HUDEP-2 (cell line): ENCODE results near the gene LEO1.
"Not testable (repeated sequence)": the region's sequence is repeated elsewhere in the genome, so short reads cannot be mapped to it uniquely, and the experiment has no call there.

ENCODE experiments used
- DNase-seq, 76 experiments: peaks; one replicate each; lab custom pipeline; 2025; ENCODE audit not compliant: unreplicated experiment in 76 of 76; lab: John Stamatoyannopoulos, UW

Gene LEO1

DNA sequence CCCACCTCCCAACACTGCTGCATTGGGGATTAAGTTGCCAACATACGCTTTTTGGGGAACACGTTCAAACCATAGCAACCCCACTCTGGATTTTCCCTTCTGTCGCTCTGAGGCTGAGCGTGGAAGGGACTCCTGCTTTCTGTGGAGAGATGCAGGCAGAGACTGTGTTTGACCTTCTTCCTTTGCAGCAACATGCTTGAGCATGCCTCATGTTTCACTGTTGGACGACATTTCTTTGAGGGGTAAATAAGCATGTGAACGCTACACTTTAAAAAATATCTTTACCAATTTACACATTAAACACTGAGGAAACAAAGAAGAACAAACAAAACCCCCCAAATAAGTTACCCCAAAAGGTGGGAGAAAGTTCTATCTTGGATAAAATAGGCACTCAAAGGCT lies 33.2 kb upstream of the LEO1 start:
- DNase-seq, result no peak

DNA sequence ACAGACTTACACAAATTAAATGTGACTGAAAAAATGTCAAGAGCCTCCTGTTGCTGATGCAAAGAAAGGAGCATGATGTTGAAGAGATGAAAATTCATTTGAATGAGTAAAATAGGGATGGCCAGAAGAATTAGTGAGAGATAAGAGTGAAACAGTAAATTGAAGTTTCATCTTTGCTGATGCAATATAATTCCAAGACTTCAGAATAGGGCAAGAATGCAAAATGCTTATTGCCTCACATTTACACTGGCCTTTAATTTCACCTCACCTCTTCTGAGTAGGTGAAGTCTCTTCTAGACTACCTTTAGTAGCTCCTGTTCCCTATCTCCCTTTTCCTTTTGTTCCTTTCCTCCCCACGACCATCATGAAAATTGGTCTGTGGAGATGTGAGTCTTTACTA lies 32.1 kb upstream of the LEO1 start:
- no peak for DNase-seq

DNA sequence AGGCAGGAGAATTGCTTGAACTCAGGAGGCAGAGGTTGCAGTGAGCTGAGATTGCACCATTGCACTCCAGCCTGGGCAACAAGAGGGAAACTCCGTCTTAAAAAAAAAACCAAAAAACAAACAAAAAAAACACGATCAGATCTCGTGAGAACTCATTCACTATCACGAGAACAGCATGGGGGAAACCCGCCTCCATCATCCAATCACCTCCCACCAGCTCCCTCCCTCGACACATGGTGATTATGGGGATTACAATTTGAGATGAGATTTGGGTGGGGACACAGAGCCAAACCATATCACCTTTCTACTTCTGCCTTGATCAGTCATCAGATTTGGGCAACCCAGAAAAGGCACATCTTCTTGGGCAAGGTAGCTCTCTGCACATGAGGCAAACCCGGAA lies 31.5 kb upstream of the LEO1 start:
- DNase-seq, result not testable (repeated sequence)

DNA sequence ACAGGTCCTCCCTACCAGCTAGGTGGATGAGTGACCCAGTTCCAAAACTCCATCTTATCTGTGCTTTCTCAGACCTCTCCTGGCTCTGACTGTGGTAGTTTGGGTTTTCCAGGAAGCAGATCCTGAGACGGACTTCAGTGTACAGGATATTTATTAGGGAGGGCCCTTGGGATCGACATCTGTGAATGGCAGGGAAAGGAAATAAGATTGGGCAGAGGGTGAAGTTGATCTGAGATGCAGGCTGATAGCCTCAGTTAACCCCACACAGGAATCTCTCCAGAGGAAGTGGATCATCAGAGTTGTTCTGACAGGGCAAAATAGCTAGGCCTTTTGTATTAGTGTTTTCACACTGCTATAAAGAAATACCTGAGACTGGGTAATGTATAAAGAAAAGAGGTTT lies 30.8 kb upstream of the LEO1 start:
- DNase-seq, result no peak

DNA sequence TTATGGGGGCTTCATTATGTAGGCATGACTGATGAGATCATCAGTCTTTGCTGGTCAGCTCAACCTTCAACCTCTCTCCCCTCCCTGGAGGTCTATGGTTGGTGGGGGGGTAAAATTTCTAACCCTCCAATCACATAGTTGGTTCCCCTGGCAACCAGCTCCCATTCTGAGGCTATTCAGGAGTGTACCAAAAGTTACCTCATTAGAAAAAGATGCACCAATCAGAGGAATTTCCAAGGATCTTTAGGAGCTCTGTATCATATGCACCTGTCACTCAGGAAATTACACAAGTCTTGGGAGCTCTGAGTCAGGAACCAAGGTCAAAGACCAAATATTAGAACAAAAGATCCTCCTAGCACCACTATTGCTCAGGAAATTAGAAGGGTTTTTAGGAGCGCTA lies 21.4 kb upstream of the LEO1 start:
- DNase-seq, result no peak

DNA sequence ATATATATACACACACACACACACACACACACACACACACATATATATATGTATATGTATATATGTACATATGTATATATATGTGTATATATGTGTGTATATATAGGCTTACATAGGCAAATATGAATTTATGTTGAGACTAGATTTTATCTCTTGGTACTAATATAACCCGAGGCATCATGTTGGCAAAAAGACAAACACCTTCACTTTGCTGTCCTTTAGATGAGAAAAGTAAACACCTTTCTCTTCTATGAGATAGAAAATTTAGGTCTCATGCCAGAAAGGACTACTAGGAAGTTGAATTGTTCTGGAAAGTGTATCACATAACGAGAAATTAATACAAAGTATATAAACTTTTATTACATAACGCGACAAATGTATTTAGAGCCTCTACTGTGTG lies 19.6 kb upstream of the LEO1 start:
- DNase-seq, result no peak

DNA sequence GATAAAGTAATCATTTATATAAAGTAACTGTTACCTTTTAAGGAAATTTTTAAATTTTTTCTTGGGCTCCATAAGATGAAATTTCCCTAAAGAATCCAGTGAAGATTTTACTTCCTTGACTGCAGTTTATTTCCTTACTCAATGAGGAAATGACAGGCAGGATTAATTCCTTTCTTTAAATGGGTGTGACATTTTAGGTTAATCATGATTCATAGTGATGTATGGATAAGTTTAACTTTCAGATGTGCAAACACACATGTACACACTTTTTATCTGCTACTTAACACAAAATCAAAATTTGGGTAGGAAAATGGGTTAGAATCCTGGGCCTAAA lies 11.2 kb upstream of the LEO1 start:
- no peak for DNase-seq

DNA sequence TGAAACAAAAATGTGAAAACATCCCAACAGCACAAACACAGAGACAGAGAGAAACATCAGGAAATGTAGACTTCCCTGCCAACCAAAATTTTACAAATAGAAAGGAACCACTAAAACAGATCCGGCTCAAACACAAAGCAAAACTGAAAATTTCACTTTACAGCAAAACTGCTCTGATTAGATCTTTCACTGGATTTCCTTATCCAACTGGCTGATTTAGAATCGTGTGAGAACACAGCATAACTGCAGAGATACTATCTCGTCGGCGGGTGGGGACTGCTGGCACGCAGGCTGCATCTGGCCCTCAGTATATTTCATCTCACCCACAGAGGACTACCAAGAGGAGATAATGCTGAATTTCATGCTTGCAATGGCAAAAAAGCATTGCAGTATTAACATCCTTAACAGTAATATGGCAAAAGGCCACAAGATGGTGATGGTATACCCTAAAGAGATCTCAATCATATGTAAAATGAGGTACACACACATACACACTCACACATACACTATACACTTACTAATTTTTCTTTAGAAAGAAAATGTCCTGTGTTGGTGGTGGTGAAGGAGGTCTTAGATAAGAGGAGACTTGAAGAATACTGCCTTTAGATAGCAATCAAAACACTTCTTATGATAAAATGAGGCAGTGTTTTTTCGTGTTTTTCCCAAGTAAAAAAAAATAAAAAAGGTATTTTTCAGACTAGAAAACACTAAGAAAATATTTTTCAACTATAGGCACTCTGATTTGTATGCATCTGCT lies 10.6 kb upstream of the LEO1 start:
- peak in 73 of 76 experiments; percentile 3 to 94 (median 68) for DNase-seq

DNA sequence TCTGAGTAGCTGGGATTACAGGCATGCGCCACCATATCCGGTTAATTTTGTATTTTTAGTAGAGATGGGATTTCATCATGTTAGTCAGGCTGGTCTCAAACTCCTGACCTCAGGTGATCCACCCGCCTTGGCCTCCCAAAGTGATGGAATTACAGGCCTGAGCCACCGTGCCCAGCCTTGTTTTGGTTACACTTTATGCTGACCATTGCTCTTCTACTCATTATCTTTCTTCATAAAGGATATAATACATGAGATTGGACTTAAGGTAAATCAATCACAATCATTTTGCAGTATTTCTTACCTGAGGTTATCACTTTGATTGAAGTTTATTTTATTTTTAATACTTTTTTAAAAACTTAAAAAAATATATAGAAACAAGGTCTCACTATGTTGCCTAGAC lies 2.2 kb upstream of the LEO1 start:
- no peak for DNase-seq

DNA sequence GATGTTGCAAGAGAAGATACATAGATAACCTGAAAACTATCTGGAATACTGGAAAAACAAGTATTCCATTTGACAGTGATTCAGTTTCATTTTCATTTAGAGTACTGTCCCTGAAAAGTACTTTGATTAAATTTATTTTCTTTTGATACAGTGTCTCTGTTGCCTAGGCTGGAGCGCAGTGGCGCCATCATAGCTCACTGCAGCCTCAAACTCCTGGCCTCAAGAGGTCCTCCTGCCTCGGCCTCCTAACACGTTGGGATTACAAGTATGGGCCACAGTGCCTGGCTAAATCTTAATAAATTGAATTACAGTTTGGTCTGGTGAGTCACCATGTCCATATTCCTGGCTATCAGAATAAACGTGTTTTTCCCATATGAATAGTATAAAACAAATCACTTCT lies 1.6 kb upstream of the LEO1 start:
- no peak for DNase-seq

DNA sequence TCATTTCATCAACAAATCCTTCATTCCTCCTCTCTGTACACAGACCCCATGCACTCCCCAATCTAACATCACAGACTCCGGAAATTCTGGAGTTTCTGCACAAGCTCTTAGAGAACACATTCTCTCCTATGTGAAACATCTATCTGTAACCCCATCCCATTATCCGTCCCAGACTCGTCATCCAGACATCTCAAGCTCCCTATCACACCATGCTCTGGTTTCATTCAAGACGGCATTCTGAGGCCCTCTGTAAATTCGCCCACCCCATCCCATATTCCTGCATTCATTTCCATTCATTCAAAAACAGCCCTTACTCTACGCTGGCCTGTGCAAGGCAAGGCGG lies 575 bp downstream of the LEO1 start:
- peak in 3 of 76 experiments; percentile 1 to 56 (median 44) for DNase-seq

DNA sequence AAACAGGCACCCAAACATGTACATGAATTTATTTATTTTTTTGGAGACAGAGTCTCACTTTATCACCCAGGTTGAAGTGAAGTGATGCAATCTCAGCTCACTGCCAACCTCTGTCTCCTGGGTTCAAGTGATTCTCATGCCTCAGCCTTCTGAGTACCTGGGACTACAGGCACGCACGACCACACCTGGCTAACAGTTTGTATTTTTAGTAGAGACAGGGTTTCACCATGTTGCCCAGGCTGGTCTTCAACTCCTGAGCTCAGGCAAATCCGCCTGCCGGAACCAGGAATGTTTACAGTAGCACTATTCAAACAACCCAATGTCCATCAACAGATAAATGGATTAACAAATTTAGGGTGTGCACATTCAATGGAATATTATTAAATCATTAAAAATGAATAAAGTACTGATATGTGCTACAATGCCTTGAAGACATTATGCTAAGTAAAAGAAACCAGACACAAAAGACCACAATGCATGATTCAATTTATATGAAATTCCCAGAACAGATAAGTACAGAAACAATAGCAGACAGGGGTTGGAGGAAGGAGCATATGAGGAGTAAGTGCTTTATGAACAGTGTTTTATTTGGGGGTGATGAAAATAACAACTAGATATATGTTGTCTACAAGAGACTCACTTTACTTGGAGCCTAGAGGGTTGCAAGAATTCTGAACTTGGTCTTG lies 1.3 kb downstream of the LEO1 start:
- no peak for DNase-seq

DNA sequence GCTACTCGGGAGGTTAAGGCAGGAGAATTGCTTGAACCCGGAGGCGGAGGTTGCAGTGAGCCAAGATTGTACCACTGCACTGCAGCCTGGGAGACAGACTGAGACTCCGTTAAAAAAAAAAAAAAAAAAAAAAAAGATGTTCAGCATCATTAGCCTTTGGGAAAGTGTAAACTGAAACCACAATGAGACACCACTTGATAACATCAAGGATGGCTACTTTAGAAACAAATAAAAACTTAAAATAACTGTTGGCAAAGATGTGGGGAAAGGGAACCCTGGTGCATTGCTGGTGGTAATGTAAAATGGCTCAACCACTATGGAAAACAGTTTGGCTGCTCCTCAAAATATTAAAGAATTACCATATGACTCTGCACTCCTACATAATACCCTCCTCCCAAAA lies 1.9 kb downstream of the LEO1 start:
- DNase-seq, result no peak

DNA sequence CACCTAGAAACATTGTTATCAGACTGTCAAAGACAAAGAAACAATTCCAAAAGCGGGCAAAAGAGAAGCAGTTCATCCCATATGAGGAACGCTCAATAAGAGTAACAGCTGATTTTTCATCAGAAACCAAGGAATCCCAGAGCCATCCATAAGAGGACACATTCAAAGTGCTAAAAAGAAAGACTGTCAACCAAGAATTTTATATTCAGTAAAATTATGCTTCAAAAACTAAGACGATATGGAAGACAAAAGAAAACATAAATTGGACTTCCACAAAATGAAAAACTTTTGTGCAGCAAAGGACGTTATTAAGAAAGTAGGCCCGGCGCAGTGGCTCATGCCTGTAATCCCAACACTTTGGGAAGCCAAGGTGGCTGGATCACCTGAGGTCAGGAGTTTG lies 4.0 kb downstream of the LEO1 start:
- no peak for DNase-seq

DNA sequence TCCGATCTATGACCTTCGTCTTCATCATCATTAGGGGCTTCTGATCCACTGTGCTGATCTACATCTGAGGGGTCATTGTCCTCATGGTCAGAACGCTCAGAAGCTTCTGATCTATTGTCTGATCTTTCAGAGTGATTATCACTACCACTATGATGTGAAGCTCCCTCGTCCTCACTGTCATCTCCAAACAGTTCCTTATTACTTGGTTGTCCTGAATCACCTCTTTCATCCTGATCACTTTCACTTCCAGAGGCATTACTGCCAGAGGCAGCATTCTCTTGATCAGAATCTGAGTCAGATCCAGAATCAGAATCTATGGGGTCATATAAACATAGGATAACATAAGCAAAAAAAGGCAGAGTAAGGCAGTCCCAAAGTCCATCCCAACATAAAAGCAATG lies 5.4 kb downstream of the LEO1 start:
- no peak for DNase-seq

DNA sequence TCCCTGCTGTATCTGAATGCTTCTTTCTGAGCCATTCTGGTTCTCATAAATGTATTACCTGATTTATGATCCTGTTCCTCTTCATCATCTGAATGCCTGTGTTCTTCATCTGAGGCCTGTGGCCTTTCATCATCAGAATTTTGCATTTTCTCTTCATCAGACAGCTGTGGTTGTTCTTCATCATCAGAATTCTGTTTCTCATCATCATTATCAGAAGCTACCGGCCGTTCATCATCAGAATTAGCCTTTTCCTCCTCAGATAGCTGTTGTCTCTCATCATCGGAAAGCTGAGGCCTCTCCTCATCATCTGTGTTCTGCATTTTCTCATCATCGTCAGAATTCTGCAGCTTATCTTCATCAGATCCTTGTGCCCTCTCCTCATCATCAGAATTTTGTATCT lies 5.9 kb downstream of the LEO1 start:
- DNase-seq, result no peak

DNA sequence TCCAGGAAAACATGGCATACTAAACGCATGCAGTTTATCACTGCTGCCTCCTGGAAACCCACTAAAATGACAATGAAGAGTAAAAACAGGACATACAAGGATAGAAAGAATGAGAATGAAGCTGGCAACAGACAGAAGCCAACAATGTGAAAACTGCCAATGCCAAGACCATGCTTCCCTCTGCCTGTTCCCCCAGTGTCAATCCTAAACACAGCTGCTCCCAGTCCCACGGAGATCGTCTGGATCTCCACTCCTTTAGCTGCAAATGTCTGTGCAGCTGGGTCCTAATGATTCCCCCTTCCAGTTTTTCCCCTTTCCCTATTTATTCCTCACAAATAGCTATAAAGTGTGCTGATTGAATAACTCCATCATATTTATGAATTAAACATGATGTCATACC lies 16.1 kb downstream of the LEO1 start:
- no peak for DNase-seq

DNA sequence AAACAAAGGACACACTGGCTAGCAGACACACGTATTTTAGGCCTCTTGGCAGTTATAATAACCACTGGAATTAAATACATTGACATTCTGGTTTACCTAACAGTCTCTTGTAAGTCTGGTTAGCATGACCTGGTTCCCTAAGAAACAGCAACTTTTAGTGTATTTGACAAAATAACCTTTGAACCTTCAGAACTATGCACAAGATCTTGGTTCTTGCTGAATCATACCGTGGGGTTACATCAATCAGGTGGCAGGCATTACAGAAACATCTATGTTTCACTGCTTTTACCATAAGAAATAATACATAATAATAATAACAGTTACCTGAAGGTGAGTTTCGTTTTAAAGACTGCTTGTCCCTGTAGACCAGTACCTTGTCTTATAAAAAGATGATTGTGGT lies 18.8 kb downstream of the LEO1 start:
- no peak for DNase-seq

DNA sequence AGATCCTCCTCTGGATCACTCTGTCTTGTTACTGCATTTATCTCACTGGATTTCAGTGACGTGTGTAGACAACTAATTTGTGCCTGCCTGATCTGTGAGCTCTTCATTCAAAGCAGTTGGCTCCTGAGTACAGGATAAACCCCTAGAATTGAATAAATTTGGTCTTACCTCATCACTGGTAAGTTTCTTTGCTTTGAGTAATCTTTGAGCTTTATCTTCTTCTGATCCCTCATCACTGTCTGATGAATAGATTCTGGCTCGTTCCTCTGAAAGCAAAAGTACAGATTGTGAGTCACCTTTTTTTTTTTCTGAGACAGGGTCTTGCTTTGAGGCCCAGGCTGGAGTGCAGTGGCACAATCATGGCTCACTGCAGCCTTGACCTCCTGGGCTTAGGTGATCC lies 24.5 kb downstream of the LEO1 start:
- no peak for DNase-seq

DNA sequence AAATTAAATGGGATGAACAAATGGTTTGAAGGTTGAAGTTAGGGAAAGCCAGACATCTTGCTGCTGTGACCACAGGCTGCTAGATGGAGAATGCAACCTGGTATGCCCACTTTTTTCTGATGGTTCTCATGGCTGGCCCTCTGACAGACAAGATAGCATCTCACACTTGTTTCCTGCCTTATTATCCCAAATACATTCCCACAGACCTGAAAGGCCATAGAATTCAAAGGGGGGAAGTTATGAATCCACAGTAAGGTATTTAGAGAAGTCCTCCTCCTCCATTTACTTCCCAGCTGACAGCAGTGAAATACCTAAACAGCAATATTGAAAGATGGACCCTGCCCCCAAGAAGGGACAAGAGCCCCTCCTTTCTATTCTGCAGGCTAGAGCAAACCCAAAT lies 32.4 kb downstream of the LEO1 start:
- no peak for DNase-seq

DNA sequence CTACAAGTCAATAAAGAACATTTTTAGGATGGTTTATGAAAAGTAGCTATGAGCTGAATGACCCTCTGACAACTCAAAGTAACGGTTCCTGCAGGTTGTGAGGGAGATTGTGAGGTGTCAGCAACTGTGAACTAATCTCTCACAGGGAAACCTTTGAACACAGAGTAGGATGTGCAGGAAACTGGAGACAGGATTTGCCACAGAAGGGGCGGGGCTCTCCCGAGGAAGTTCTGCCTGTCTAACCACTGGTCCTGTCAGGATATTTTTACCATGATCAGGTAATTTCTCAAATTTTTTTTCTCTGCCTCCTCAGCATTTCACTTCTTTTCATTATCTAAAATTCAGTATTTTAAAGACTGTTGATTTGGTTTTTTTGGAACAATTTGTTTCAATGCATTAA lies 33.3 kb downstream of the LEO1 start:
- DNase-seq, result no peak

DNA sequence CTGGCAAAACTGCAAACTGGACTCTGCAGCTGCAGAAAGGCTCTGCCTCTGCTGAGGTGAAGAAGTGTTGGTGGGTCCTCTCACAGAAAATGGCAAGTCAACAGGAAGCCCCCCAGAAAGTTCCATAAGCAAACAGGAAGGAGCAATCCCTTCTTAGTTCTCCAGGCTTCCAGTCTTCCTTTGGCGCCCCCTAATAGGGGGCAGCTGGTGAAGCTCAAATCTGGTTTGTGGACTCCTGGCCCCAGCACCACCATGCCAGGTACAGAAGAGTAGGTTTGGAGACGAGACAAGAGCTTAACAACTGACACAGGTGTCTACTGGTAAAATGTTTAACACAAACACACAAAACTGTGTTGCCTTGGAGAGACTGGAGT lies 35.5 kb downstream of the LEO1 start:
- no peak for DNase-seq
